Stimulated activated naive B cell treated with anti-CD40 and anti-IgM and Interleukin-4, amounts not matched to agents 10 μg/mL and 1 μg/mL and 100 μg/mL, for 72 hours (primary cell): ENCODE results near the gene PIEZO1.

Experiments
- ATAC-seq, 2 donors: fragments of 150-1000 bp; cut with Tn5 transposase; replicated peaks; 2 replicates each; pipeline ENCODE4 v1.10.0; 2021; ENCODE audit warnings: moderate library complexity in 1 of 2
- DNase-seq: peaks from one replicate; pipeline ENCODE4 v3.0.0; 2021
- H3K27ac Mint-ChIP-seq: one replicate; pipeline ENCODE4 v1.8.0; 2022; ENCODE audit warnings: mild to moderate bottlenecking, mixed read lengths
- H3K27me3 Mint-ChIP-seq, 2 donors: one replicate each; pipeline ENCODE4 v1.8.0; 2022; ENCODE audit warnings: mixed read lengths in 2 of 2
- H3K36me3 Mint-ChIP-seq, 2 donors: one replicate each; pipeline ENCODE4 v1.8.0; 2022; ENCODE audit warnings: mixed read lengths in 2 of 2, mild to moderate bottlenecking in 1 of 2
- H3K4me1 Mint-ChIP-seq, 2 donors: one replicate each; pipeline ENCODE4 v1.8.0; 2022; ENCODE audit warnings: mixed read lengths in 2 of 2, mild to moderate bottlenecking in 1 of 2
- H3K4me3 Mint-ChIP-seq, 2 donors: one replicate each; pipeline ENCODE4 v1.8.0; 2022; ENCODE audit warnings: mild to moderate bottlenecking in 2 of 2, mixed read lengths in 2 of 2, moderate library complexity in 1 of 2
- H3K9me3 Mint-ChIP-seq, 2 donors: one replicate each; pipeline ENCODE4 v1.8.0; 2022; ENCODE audit warnings: mixed read lengths in 2 of 2, mild to moderate bottlenecking in 1 of 2

PIEZO1 gene

DNA sequence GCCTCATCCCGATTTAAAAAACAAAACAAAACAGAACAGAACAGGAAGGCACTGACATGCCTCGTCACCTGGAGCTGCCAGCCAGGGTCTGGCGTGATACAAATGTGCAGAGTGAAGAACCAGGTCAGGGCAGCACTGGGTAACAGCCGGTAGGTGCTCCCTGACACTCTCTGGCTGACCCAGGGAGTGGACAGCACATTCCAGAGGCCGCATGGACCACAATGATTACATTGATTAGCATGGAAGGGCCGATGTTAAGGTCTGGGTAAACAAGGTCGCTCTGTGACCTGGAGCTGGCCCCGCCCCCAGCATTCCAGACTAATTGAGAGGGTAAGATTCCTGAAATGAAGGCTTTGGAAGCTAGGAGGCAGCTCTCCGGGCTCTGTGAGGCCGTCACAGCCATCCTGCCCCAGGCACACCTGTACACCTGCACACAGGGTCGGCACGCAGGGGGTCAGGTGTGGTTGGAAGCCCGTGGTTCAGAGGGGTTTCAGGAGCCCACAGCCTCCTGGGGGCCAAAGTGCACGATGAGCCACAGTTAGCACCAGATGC, 21.4 kb downstream of the PIEZO1 start:
- no peaks in the 10 kb centered on the region for H3K27me3 Mint-ChIP-seq
- H3K27ac Mint-ChIP-seq = peak overlapping the region; percentile 84
- peaks cover 16 to 23% of the 10 kb centered on the region in 2 donors for H3K36me3 Mint-ChIP-seq
- DNase-seq = no peak
- H3K4me1 Mint-ChIP-seq = peaks cover 26 to 29% of the 10 kb centered on the region in 2 donors
- no peaks in the 10 kb centered on the region for H3K9me3 Mint-ChIP-seq
- no peak for ATAC-seq
- no peak overlapping the region for H3K4me3 Mint-ChIP-seq

DNA sequence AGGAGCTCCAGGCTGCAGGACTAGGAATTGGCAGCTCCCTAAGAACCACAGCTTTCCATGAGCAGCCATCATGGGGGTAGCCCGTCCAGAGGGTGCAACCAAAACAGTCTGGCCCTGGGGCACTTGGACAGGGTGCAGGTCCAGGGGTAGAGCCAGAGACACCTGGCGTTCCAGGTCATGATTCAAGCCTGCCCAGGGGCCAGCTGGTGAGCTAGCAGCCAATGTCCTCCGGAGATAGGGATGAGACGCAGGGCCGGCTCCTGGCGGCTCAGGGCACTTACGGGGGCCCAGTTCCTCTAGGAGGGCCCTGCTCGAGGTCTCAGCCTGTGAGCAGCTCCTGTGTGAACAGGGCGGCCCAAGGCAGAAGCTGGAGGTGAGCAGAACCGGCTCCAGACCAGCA, 22.1 kb downstream of the PIEZO1 start:
- H3K36me3 Mint-ChIP-seq = peaks cover 18 to 25% of the 10 kb centered on the region in 2 donors
- no peak overlapping the region for H3K4me3 Mint-ChIP-seq
- ATAC-seq = no peak
- no peak for DNase-seq
- no peaks in the 10 kb centered on the region for H3K9me3 Mint-ChIP-seq
- peaks cover 28 to 34% of the 10 kb centered on the region in 2 donors for H3K4me1 Mint-ChIP-seq
- H3K27me3 Mint-ChIP-seq = no peaks in the 10 kb centered on the region
- H3K27ac Mint-ChIP-seq = peak overlapping the region; percentile 84

- DNase-seq (no peak), ATAC-seq (no peak)
- Mint-ChIP-seq H3K9me3 (no peaks in the 10 kb centered on the region), H3K4me3 (no peak overlapping the region), H3K27me3 (no peaks in the 10 kb centered on the region), H3K36me3 (peaks cover 18 to 25% of the 10 kb centered on the region in 2 donors), H3K27ac (no peak overlapping the region), H3K4me1 (peaks cover 23 to 31% of the 10 kb centered on the region in 2 donors)
Measured at GRCh38 chr16:88762258-88762870, 22.7 kb downstream of the PIEZO1 start.

DNA sequence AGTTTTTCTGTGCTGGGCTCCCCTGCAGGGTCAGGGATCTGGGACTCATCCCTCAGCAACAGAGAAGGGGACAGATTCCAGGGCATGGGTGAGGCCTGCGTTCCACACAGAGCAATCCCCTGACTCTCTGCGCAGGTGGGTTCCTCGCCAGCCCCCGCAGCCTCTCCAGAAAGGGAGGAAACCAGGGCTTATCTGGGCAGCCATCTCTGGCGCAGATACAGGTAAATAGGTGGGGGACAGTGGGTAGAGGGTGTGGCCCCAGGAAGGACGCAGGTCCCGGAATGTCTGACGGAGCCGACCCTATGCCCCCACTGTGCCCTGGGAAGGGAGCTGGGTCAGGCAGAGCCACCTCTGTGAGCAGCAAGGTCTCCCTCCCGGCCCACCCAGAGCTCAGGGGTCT, 23.2 kb downstream of the PIEZO1 start:
- no peaks in the 10 kb centered on the region for H3K27me3 Mint-ChIP-seq
- H3K4me3 Mint-ChIP-seq = no peak overlapping the region
- H3K27ac Mint-ChIP-seq = no peak overlapping the region
- DNase-seq = no peak
- H3K9me3 Mint-ChIP-seq = no peaks in the 10 kb centered on the region
- peaks cover 20 to 22% of the 10 kb centered on the region in 2 donors for H3K36me3 Mint-ChIP-seq
- peaks cover 20 to 29% of the 10 kb centered on the region in 2 donors for H3K4me1 Mint-ChIP-seq
- ATAC-seq = no peak

- ATAC-seq (no peak), DNase-seq (no peak)
- no peak overlapping the region for H3K27ac Mint-ChIP-seq
- no peaks in the 10 kb centered on the region for H3K27me3 Mint-ChIP-seq
- peaks cover 19 to 22% of the 10 kb centered on the region in 2 donors for H3K4me1 Mint-ChIP-seq
- H3K4me3 Mint-ChIP-seq = no peak overlapping the region
- H3K9me3 Mint-ChIP-seq = no peaks in the 10 kb centered on the region
- peaks cover 20 to 22% of the 10 kb centered on the region in 2 donors for H3K36me3 Mint-ChIP-seq
Measured at GRCh38 chr16:88761143-88761534, 23.9 kb downstream of the PIEZO1 start.

- Mint-ChIP-seq H3K27ac (no peak overlapping the region), H3K36me3 (peaks cover 20 to 22% of the 10 kb centered on the region in 2 donors)
Measured at GRCh38 chr16:88760424-88761142, 24.4 kb downstream of the PIEZO1 start.

DNA sequence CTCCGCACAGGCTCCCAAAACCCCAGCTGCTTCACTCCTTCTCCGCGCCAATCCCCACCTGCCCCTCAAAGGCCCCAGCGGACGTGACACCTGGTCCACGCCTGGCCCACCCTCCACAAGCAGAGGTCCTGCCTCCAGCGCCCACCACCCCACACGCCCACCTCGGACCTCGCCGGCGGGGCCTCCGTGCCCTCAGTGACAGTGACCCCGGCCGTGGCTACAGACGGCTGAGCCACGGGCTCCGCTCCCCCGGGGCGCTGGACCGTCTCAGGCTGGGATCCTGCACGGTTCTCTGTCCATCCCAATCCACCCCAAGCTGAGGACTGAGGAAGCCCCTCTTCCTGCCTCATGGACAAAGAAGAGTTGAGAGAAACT, 25.1 kb downstream of the PIEZO1 start:
- H3K36me3 Mint-ChIP-seq = peaks cover 20 to 22% of the 10 kb centered on the region in 2 donors
- peaks cover 14 to 28% of the 10 kb centered on the region in 2 donors for H3K4me1 Mint-ChIP-seq
- H3K27ac Mint-ChIP-seq = no peak overlapping the region
- no peak overlapping the region for H3K4me3 Mint-ChIP-seq
- ATAC-seq = no peak
- no peaks in the 10 kb centered on the region for H3K27me3 Mint-ChIP-seq
- H3K9me3 Mint-ChIP-seq = no peaks in the 10 kb centered on the region
- DNase-seq = no peak

More at GRCh38 chr16:88760424-88761142, 24.4 kb downstream of the PIEZO1 start:
- ATAC-seq (no peak), DNase-seq (no peak)
- Mint-ChIP-seq H3K9me3 (no peaks in the 10 kb centered on the region), H3K4me3 (no peak overlapping the region), H3K27me3 (no peaks in the 10 kb centered on the region), H3K4me1 (peaks cover 14 to 23% of the 10 kb centered on the region in 2 donors)

GRCh38 chr16:88759245-88759975, 25.6 kb downstream of the PIEZO1 start:
- H3K36me3 Mint-ChIP-seq = peaks cover 18 to 20% of the 10 kb centered on the region in 2 donors
- DNase-seq (no peak), ATAC-seq (no peak)
- H3K9me3 Mint-ChIP-seq = no peaks in the 10 kb centered on the region
- H3K4me1 Mint-ChIP-seq = peaks cover 14 to 28% of the 10 kb centered on the region in 2 donors
- no peaks in the 10 kb centered on the region for H3K27me3 Mint-ChIP-seq
- H3K4me3 Mint-ChIP-seq = no peak overlapping the region
- no peak overlapping the region for H3K27ac Mint-ChIP-seq

- H3K27me3 Mint-ChIP-seq = no peaks in the 10 kb centered on the region
- H3K36me3 Mint-ChIP-seq = peaks cover 18% of the 10 kb centered on the region in 2 donors
- peaks cover 14 to 32% of the 10 kb centered on the region in 2 donors for H3K4me1 Mint-ChIP-seq
- no peaks in the 10 kb centered on the region for H3K9me3 Mint-ChIP-seq
- DNase-seq = no peak
- H3K27ac Mint-ChIP-seq = no peak overlapping the region
- ATAC-seq = no peak
- no peak overlapping the region for H3K4me3 Mint-ChIP-seq
Measured at GRCh38 chr16:88758944-88759244, 26.1 kb downstream of the PIEZO1 start.

DNA sequence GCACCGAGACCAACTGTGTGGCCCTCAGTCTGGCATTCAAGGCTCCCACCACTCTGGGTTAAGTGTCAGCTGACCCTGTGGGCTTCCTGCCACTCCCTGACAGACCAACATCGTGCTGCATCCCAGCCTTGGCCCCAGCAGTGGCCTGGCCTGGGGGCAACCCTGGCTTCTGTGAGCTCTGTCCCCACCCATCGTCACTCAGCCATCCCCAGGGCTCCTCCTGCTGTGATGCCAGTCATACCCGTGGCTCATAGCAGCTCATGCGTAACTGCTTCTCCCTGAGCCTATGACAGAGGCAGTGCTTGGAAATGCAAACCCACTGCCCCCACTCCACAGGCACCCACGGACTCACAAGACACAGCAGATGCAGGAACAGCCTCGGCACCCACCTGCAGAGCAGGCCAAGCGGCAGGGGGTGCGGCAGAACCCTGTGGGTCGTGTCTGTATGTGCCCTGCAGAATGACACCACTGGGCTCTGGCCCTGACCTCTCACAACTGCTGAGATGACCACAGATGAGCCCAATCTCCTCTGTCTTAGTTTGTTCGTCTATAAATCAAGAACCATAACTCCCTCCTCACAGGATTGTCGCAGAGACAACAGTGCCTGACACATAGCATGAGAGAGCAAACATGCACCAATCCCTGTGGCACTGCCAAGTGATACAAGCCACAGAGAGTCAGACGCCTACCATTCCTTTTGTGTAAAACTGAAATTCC, 26.6 kb downstream of the PIEZO1 start:
- no peaks in the 10 kb centered on the region for H3K9me3 Mint-ChIP-seq
- no peak overlapping the region for H3K27ac Mint-ChIP-seq
- DNase-seq (no peak), ATAC-seq (peak; percentile 31 to 71)
- no peaks in the 10 kb centered on the region for H3K27me3 Mint-ChIP-seq
- no peak overlapping the region for H3K4me3 Mint-ChIP-seq
- peaks cover 15 to 18% of the 10 kb centered on the region in 2 donors for H3K36me3 Mint-ChIP-seq
- peaks cover 17 to 37% of the 10 kb centered on the region in 2 donors for H3K4me1 Mint-ChIP-seq

DNA sequence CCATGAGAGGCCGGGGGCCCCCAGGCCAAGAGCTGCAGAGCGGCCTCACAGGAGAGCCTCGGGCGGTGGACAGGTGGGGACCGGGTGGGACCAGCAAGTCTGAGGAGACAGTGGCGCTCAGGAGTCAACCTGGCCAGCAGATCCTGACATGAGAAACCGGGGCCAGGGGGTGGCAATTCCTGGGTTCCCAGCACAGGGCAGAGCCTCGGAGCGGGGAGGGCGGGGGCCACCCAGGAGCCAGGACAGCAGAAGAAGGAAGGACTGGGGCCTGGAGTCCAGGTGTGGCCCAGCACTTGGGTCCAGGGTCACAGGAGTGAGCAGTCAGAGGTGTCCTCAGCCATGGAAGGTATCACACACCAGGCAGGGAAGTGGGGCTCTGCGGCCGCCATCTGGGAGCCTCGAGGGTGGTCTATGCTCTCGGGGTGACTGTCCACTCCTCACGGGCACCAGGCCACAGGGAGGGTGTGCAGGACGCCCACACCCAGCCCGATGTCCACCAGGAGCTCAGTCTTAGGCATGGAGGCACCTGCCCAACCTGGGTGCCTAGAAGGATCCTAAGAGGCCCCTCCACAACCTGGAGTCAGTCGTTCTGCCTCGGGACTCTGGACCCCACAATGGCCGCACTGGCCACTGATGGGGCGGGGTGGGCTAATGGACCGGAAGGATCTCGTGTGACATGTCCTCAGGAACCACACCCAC, 29.1 kb downstream of the PIEZO1 start:
- no peaks in the 10 kb centered on the region for H3K9me3 Mint-ChIP-seq
- H3K4me3 Mint-ChIP-seq = no peak overlapping the region

DNA sequence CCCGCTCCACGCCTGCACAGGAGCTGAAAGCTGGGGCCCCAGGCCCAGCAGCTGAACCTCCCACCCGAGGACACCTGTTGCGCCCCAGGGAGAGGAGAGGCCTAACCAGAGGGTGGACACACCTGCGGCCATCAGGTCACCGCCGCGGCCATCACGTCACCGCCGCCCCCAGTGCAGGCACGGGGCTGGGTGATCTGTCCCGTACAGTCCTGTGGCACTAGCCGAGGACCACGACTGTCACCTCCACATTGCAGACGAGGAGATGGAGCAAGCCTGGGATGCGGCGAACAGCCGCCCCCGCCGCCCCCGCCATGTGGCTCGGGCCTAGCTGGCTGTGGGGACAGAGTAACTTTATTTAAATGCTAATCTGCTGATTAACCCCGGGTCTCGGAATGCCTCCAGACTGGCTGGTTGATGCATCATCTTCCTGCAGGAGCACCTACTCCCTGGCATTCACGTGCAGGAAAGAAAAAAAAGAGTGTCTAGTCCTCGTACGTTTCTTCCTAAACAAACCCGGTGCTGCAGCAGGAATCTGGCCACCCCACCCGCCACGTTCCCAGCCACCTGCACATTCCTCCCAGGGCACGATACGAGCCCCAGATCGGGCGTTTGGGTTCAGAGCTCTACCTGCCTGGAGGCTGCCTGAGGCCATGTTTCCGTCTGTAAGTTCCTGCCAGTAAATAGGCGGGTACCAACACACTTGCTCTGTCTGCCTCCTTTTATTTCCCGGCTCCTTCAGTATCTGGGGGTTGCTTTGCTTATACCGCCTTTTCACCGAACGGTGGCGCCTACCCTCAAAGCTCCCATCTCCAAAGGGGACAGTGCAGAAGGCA, 29.9 kb downstream of the PIEZO1 start:
- Mint-ChIP-seq H3K27me3 (no peaks in the 10 kb centered on the region), H3K4me1 (peaks cover 19 to 48% of the 10 kb centered on the region in 2 donors), H3K27ac (no peak overlapping the region), H3K36me3 (peaks cover 15 to 18% of the 10 kb centered on the region in 2 donors), H3K4me3 (no peak overlapping the region), H3K9me3 (no peaks in the 10 kb centered on the region)
- ATAC-seq = peak; percentile 52 to 55
- no peak for DNase-seq

More for the DNA sequence above, 29.1 kb downstream of the PIEZO1 start:
- no peak overlapping the region for H3K27ac Mint-ChIP-seq
- H3K36me3 Mint-ChIP-seq = peaks cover 15 to 18% of the 10 kb centered on the region in 2 donors
- H3K4me1 Mint-ChIP-seq = peaks cover 21 to 48% of the 10 kb centered on the region in 2 donors
- H3K27me3 Mint-ChIP-seq = no peaks in the 10 kb centered on the region
- no peak for ATAC-seq
- no peak for DNase-seq
